ENCODE measurements around the gene INPP4B. TPM values are rescaled to one million over a fixed set of nuclear protein-coding genes. Genes with fewer than 3 reads are reported as not detected.

Gene INPP4B
- total RNA-seq, 1 experiment from 2014 or later: 53.7 TPM

DNA sequence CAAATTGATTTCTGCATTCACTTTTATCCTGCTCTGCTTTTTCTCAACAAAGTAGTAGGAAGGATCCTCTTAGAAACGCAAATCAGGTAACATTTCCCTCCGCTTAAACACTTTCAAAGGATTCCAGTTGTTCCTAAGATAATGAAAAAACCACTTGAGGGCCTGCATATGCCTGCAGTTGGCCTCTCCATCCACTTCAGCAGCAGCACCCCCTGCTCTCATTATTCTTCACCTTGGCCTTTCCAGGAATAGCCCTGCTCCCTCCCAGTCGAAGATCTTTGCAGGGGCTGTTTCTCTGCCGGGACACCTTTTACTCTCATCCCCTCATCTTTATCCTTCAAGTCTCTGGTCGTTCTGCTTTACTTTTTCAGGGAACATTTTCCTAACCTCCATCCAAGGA is 314.0 kb downstream of the INPP4B start:
- Histone ChIP-seq H3K36me3 (ENCODE audit: low read depth) (no peaks in the 10 kb centered on the region), H3K9me2 (ENCODE audit: insufficient read depth) (no peaks in the 10 kb centered on the region), H3K4me3 (no peak overlapping the region), H3K9me3 (ENCODE audit: insufficient read depth, low read depth) (no peaks in the 10 kb centered on the region), H3K79me2 (ENCODE audit: low read depth) (no peaks in the 10 kb centered on the region), H3K4me1 (replicated peaks; ENCODE audit: insufficient read depth) (peaks cover 8% of the 10 kb centered on the region), H3K27me3 (ENCODE audit: insufficient read depth, low read depth) (no peaks in the 10 kb centered on the region), H3F3A (ENCODE audit: insufficient read depth, low read depth) (no peaks in the 10 kb centered on the region), H3K4me2 (no peak overlapping the region), H4K20me1 (ENCODE audit: insufficient read depth) (no peaks in the 10 kb centered on the region), H2AFZ (no peak overlapping the region), H3K27ac (no peak overlapping the region)
- ChIA-PET POLR2A (ENCODE audit: unreplicated experiment) (no interaction called here), CTCF (no interaction called here)
- no TSS peak for BruUV-seq (replicated peaks)
- intact Hi-C loops (cut with micrococcal nuclease; ENCODE audit: unreplicated experiment): no loop called here
- no peak for TF ChIP-seq EZH2 (IDR thresholded peaks at IDR 0.05; ENCODE audit: low read depth)
- TF ChIP-seq, protein P1, sequence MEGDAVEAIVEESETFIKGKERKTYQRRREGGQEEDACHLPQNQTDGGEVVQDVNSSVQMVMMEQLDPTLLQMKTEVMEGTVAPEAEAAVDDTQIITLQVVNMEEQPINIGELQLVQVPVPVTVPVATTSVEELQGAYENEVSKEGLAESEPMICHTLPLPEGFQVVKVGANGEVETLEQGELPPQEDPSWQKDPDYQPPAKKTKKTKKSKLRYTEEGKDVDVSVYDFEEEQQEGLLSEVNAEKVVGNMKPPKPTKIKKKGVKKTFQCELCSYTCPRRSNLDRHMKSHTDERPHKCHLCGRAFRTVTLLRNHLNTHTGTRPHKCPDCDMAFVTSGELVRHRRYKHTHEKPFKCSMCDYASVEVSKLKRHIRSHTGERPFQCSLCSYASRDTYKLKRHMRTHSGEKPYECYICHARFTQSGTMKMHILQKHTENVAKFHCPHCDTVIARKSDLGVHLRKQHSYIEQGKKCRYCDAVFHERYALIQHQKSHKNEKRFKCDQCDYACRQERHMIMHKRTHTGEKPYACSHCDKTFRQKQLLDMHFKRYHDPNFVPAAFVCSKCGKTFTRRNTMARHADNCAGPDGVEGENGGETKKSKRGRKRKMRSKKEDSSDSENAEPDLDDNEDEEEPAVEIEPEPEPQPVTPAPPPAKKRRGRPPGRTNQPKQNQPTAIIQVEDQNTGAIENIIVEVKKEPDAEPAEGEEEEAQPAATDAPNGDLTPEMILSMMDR (conservative IDR thresholded peaks at IDR 0.05): no peak
- no peak for DNase-seq

DNA sequence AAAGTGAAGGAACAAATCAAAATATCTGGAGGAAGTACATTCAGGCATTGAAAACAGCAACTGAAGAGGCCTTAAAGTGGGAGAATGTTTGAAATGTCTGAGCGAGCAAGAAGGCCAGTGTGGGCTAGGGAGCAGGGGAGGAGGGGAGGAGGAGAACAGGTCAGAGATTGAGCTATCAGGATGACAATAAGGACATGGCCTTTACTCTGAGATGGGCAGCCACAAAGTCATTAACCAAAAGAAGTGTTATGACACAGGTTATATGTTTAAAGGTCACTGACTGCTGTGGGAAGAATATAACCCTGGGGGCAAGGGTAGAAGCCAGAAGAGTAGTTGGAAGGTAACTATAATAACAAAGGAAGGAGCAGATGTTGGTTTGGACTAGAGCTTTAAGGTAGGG is 315.4 kb downstream of the INPP4B start:
- BruUV-seq (replicated peaks): no TSS peak
- CTCF ChIA-PET: no interaction called here
- no peak overlapping the region for H3K4me3 ChIP-seq

DNA sequence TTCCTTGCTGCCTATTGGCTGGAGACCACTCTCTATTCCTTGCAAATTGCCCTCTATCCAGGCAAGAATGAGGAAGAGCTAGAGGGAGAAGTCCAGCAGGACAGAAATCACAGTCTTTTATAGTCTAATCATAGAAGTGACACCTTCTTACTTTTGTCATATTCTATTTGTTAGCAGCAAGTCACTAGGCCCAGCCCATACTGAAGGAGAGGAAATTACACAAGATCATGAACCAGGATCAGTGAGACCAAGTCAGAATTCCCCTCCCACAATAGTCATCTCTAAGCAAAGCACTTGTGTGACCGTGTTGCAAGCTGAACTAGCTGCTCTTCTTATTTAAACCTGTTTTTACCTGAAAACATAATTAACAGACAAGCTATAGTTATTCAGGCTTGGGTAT is 317.7 kb downstream of the INPP4B start:
- Histone ChIP-seq H2AFZ (no peak overlapping the region), H3K36me3 (ENCODE audit: low read depth) (no peaks in the 10 kb centered on the region), H4K20me1 (ENCODE audit: insufficient read depth) (no peaks in the 10 kb centered on the region), H3K27ac (no peak overlapping the region), H3F3A (ENCODE audit: insufficient read depth, low read depth) (no peaks in the 10 kb centered on the region), H3K79me2 (ENCODE audit: low read depth) (no peaks in the 10 kb centered on the region), H3K27me3 (ENCODE audit: insufficient read depth, low read depth) (no peaks in the 10 kb centered on the region), H3K4me2 (no peak overlapping the region), H3K4me3 (no peak overlapping the region), H3K9me2 (ENCODE audit: insufficient read depth) (no peaks in the 10 kb centered on the region), H3K9me3 (ENCODE audit: insufficient read depth, low read depth) (no peaks in the 10 kb centered on the region), H3K4me1 (replicated peaks; ENCODE audit: insufficient read depth) (peaks cover 8% of the 10 kb centered on the region; the same call in 1 of the 2 replicates)
- no peak for DNase-seq
- ChIA-PET POLR2A (ENCODE audit: unreplicated experiment) (no interaction called here), CTCF (no interaction called here)
- TF ChIP-seq, protein P1 (conservative IDR thresholded peaks at IDR 0.05): no peak
- TF ChIP-seq EZH2 (IDR thresholded peaks at IDR 0.05; ENCODE audit: low read depth): no peak
- intact Hi-C loops (cut with micrococcal nuclease; ENCODE audit: unreplicated experiment): no loop called here
- BruUV-seq (replicated peaks): no TSS peak

More for the DNA sequence above, 315.4 kb downstream of the INPP4B start:
- Histone ChIP-seq H3K27ac (no peak overlapping the region), H4K20me1 (ENCODE audit: insufficient read depth) (no peaks in the 10 kb centered on the region), H3K4me1 (replicated peaks; ENCODE audit: insufficient read depth) (peaks cover 8% of the 10 kb centered on the region), H3K36me3 (ENCODE audit: low read depth) (no peaks in the 10 kb centered on the region), H3K4me2 (no peak overlapping the region), H3K79me2 (ENCODE audit: low read depth) (no peaks in the 10 kb centered on the region), H3K9me2 (ENCODE audit: insufficient read depth) (no peaks in the 10 kb centered on the region), H3K27me3 (ENCODE audit: insufficient read depth, low read depth) (no peaks in the 10 kb centered on the region), H3F3A (ENCODE audit: insufficient read depth, low read depth) (no peaks in the 10 kb centered on the region), H2AFZ (no peak overlapping the region), H3K9me3 (ENCODE audit: insufficient read depth, low read depth) (no peaks in the 10 kb centered on the region)
- DNase-seq: no peak
- intact Hi-C loops (cut with micrococcal nuclease; ENCODE audit: unreplicated experiment): no loop called here
- no peak for TF ChIP-seq EZH2 (IDR thresholded peaks at IDR 0.05; ENCODE audit: low read depth)
- TF ChIP-seq, protein P1 (conservative IDR thresholded peaks at IDR 0.05): no peak
- POLR2A ChIA-PET (ENCODE audit: unreplicated experiment): interaction anchor here (0.6 kb wide), 1 partner anchor 580 kb away, joined by 3 read pairs; no protein-coding TSS in a partner anchor
